HEK293 (cell line): ENCODE data around the gene IL2RA.
A peak's percentile ranks its signal among the peaks of the same experiment; 100 is the strongest.
"Not testable (repeated sequence)": the region's sequence is repeated elsewhere in the genome, so short reads cannot be mapped to it uniquely, and the experiment has no call there.

Experiments
- CTCF ChIA-PET: fragments of 350-600 bp; formaldehyde crosslinking; extraction: SDS; loops from one replicate; lab custom pipeline; 2021; ENCODE audit warnings: antibody characterized with exemption; lab: Yijun Ruan, JAX
- POLR2A ChIA-PET: fragments of 300-600 bp; formaldehyde crosslinking; extraction: SDS; loops from one replicate; lab custom pipeline; 2020; ENCODE audit warnings: antibody characterized with exemption, inconsistent platforms; lab: Yijun Ruan, JAX
- H3K27ac ChIP-seq: fragments of 200-500 bp; sonication (Bioruptor generic); 2 replicates; pipeline ENCODE4 v1.5.1; 2014; ENCODE audit warnings: low read depth, low read length, control low read depth, inconsistent platforms; ENCODE audit errors: extremely low read depth
- H3K36me3 ChIP-seq, 2 experiments: fragments of 200-500 bp in 1 of 2; sonication (Bioruptor generic) in 1 of 2; 1 replicate in 1 of 2; 2 replicates in 1 of 2; pipeline ENCODE4 v1.5.1; 2014 to 2017; ENCODE audit warnings: inconsistent platforms in 2 of 2, low read length in 2 of 2; ENCODE audit not compliant: control insufficient read depth in 2 of 2, insufficient read depth in 1 of 2
- H3K4me1 ChIP-seq: fragments of 200-500 bp; sonication (Bioruptor generic); 2 replicates; pipeline ENCODE4 v1.5.1; 2014; ENCODE audit warnings: mild to moderate bottlenecking, low read length, inconsistent platforms; ENCODE audit not compliant: control insufficient read depth, insufficient read depth
- H3K4me3 ChIP-seq: 2 replicates; pipeline ENCODE4 v1.5.1; 2011; ENCODE audit warnings: low read depth, mild to moderate bottlenecking, control low read depth, low read length, moderate library complexity
- H3K9me3 ChIP-seq: fragments of 200-500 bp; sonication (Bioruptor generic); 2 replicates; pipeline ENCODE4 v1.5.1; 2014; ENCODE audit warnings: low read depth, low read length, inconsistent platforms; ENCODE audit not compliant: control insufficient read depth, insufficient read depth
- TRIM28 ChIP-seq: IDR thresholded peaks from 2 replicates; pipeline ENCODE4 v1.6.1; 2011; ENCODE audit warnings: low read length, control low read depth, borderline replicate concordance
- ZFP3 ChIP-seq: fragments of 450-650 bp; formaldehyde crosslinking; IDR thresholded peaks from 2 replicates; pipeline ENCODE4 v1.5.1; 2016; ENCODE audit warnings: low read depth, missing biosample characterization, missing genetic modification characterization
- ZNF121 ChIP-seq: fragments of 450-650 bp; formaldehyde crosslinking; IDR thresholded peaks from 2 replicates; pipeline ENCODE4 v1.5.1; 2016; ENCODE audit warnings: missing biosample characterization, missing genetic modification characterization
- ZNF146 ChIP-seq: fragments of 450-650 bp; formaldehyde crosslinking; IDR thresholded peaks from 2 replicates; pipeline ENCODE4 v1.5.1; 2016; ENCODE audit warnings: missing biosample characterization, missing genetic modification characterization
- ZNF433 ChIP-seq: fragments of 450-650 bp; formaldehyde crosslinking; IDR thresholded peaks from 2 replicates; pipeline ENCODE4 v1.5.1; 2016; ENCODE audit warnings: missing biosample characterization, missing genetic modification characterization, low read depth
- ZNF530 ChIP-seq: fragments of 450-650 bp; formaldehyde crosslinking; IDR thresholded peaks from 2 replicates; pipeline ENCODE4 v1.5.1; 2016; ENCODE audit warnings: low read depth, missing biosample characterization, missing genetic modification characterization
- ZNF561 ChIP-seq: fragments of 450-650 bp; IDR thresholded peaks from 2 replicates; pipeline ENCODE4 v1.5.1; 2018; ENCODE audit warnings: missing biosample characterization, missing genetic modification characterization, borderline replicate concordance
- ZNF654 ChIP-seq: fragments of 450-650 bp; formaldehyde crosslinking; IDR thresholded peaks from 2 replicates; pipeline ENCODE4 v1.5.1; 2016; ENCODE audit warnings: low read depth, missing biosample characterization, missing genetic modification characterization
- ZSCAN16 ChIP-seq: fragments of 450-650 bp; formaldehyde crosslinking; IDR thresholded peaks from 2 replicates; pipeline ENCODE4 v1.5.1; 2016; ENCODE audit warnings: missing biosample characterization, missing genetic modification characterization
- TF ChIP-seq, protein P1 (sequence below): fragments of 450-650 bp; formaldehyde crosslinking; IDR thresholded peaks from 2 replicates; pipeline ENCODE4 v1.5.0; 2017; ENCODE audit warnings: missing biosample characterization, missing genetic modification characterization, borderline replicate concordance
- TF ChIP-seq, protein P2 (sequence below): fragments of 450-650 bp; formaldehyde crosslinking; IDR thresholded peaks from 2 replicates; pipeline ENCODE4 v1.5.1; 2016; ENCODE audit warnings: missing biosample characterization, missing genetic modification characterization
- TF ChIP-seq, protein P3 (sequence below): fragments of 450-650 bp; formaldehyde crosslinking; conservative IDR thresholded peaks from 2 replicates; pipeline ENCODE4 v1.5.1; 2016; ENCODE audit warnings: low read depth, missing biosample characterization, missing genetic modification characterization
- TF ChIP-seq, protein P4 (sequence below): fragments of 450-650 bp; formaldehyde crosslinking; IDR thresholded peaks from 2 replicates; pipeline ENCODE4 v1.5.1; 2016; ENCODE audit warnings: missing biosample characterization, missing genetic modification characterization

Gene IL2RA

DNA sequence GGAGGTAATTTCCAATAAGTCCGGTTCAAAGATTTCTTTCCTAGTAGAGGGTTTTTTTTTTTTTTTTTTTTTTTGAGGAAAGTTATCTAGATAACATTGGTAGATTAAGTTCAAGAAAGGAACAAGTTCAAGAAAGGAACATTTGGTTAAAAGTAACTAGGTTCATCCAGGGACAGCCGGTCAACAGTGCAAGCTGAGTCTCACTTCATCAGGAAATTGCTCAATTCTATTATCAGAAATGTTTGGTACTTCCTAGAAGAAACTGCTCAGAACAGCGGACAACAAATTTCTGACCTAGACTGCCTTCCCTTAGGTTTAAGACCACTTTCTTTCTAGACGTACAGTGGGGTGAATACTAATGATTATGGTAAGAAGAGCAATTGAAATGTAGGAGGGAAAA, 3.7 kb upstream of the IL2RA start:
- ChIA-PET CTCF (interaction anchor here (0.6 to 1.0 kb wide), 2 partner anchors 15 to 172 kb away, joined by 3 read pairs; no protein-coding TSS in a partner anchor), POLR2A (no interaction called here)
- Histone ChIP-seq H3K36me3 (no peaks in the 10 kb centered on the region), H3K4me1 (no peaks in the 10 kb centered on the region), H3K9me3 (no peaks in the 10 kb centered on the region), H3K27ac (no peak overlapping the region), H3K4me3 (no peak overlapping the region)
- TF ChIP-seq ZSCAN16 (no peak), ZNF121 (tag by site-specific recombination) (no peak), ZNF530 (tag by site-specific recombination) (no peak), ZNF561 (no peak)
- TF ChIP-seq, protein P1, sequence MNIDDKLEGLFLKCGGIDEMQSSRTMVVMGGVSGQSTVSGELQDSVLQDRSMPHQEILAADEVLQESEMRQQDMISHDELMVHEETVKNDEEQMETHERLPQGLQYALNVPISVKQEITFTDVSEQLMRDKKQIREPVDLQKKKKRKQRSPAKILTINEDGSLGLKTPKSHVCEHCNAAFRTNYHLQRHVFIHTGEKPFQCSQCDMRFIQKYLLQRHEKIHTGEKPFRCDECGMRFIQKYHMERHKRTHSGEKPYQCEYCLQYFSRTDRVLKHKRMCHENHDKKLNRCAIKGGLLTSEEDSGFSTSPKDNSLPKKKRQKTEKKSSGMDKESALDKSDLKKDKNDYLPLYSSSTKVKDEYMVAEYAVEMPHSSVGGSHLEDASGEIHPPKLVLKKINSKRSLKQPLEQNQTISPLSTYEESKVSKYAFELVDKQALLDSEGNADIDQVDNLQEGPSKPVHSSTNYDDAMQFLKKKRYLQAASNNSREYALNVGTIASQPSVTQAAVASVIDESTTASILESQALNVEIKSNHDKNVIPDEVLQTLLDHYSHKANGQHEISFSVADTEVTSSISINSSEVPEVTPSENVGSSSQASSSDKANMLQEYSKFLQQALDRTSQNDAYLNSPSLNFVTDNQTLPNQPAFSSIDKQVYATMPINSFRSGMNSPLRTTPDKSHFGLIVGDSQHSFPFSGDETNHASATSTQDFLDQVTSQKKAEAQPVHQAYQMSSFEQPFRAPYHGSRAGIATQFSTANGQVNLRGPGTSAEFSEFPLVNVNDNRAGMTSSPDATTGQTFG (tag by site-specific recombination) = no peak

DNA sequence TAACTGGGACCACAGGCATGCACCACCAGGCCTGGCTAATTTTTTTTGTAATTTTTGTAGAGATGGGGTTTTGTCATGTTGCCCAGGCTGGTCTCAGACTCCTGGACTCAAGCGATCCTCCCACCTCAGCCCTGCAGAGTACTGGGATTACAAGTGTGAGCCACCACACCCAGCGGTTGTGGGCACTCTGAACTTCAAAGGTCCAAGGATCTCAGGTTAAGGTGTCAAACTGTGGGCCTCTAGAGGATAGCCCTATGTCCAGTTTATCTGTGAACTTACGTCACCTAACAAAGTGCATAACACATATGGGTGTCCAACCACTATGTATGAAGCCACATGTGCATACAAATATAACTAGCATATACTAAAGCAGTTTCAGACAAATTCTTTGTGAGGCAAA, 3.2 kb upstream of the IL2RA start:
- TF ChIP-seq TRIM28 (no peak), ZFP3 (tag by site-specific recombination) (no peak), ZNF654 (no peak), ZNF433 (tag by site-specific recombination) (no peak)
- TF ChIP-seq, protein P2, sequence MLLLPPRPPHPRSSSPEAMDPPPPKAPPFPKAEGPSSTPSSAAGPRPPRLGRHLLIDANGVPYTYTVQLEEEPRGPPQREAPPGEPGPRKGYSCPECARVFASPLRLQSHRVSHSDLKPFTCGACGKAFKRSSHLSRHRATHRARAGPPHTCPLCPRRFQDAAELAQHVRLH (tag by site-specific recombination) = no peak
- TF ChIP-seq, protein P3, sequence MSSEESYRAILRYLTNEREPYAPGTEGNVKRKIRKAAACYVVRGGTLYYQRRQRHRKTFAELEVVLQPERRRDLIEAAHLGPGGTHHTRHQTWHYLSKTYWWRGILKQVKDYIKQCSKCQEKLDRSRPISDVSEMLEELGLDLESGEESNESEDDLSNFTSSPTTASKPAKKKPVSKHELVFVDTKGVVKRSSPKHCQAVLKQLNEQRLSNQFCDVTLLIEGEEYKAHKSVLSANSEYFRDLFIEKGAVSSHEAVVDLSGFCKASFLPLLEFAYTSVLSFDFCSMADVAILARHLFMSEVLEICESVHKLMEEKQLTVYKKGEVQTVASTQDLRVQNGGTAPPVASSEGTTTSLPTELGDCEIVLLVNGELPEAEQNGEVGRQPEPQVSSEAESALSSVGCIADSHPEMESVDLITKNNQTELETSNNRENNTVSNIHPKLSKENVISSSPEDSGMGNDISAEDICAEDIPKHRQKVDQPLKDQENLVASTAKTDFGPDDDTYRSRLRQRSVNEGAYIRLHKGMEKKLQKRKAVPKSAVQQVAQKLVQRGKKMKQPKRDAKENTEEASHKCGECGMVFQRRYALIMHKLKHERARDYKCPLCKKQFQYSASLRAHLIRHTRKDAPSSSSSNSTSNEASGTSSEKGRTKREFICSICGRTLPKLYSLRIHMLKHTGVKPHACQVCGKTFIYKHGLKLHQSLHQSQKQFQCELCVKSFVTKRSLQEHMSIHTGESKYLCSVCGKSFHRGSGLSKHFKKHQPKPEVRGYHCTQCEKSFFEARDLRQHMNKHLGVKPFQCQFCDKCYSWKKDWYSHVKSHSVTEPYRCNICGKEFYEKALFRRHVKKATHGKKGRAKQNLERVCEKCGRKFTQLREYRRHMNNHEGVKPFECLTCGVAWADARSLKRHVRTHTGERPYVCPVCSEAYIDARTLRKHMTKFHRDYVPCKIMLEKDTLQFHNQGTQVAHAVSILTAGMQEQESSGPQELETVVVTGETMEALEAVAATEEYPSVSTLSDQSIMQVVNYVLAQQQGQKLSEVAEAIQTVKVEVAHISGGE (tag by site-specific recombination) = no peak
- TF ChIP-seq, protein P4, sequence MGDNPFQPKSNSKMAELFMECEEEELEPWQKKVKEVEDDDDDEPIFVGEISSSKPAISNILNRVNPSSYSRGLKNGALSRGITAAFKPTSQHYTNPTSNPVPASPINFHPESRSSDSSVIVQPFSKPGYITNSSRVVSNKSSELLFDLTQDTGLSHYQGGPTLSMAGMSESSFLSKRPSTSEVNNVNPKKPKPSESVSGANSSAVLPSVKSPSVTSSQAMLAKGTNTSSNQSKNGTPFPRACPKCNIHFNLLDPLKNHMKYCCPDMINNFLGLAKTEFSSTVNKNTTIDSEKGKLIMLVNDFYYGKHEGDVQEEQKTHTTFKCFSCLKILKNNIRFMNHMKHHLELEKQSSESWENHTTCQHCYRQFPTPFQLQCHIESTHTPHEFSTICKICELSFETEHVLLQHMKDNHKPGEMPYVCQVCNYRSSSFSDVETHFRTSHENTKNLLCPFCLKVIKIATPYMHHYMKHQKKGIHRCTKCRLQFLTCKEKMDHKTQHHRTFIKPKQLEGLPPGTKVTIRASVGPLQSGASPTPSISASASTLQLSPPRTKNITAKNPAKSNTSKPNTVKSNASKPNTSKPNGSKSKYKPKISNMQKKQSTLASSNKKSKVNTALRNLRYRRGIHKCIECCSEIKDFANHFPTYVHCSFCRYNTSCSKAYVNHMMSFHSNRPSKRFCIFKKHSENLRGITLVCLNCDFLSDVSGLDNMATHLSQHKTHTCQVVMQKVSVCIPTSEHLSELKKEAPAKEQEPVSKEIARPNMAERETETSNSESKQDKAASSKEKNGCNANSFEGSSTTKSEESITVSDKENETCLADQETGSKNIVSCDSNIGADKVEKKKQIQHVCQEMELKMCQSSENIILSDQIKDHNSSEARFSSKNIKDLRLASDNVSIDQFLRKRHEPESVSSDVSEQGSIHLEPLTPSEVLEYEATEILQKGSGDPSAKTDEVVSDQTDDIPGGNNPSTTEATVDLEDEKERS (tag by site-specific recombination) = no peak
- TF ChIP-seq, all 188 proteins: peak for 0
- no peaks in the 10 kb centered on the region for H3K9me3 ChIP-seq
- H3K4me1 ChIP-seq = no peaks in the 10 kb centered on the region
- ChIA-PET POLR2A (no interaction called here), CTCF (interaction anchor here (1.0 kb wide), 1 partner anchor 14 kb away, joined by 3 read pairs; no protein-coding TSS in a partner anchor)
- H3K36me3 ChIP-seq = no peaks in the 10 kb centered on the region
- no peak overlapping the region for H3K27ac ChIP-seq
- H3K4me3 ChIP-seq = no peak overlapping the region

DNA sequence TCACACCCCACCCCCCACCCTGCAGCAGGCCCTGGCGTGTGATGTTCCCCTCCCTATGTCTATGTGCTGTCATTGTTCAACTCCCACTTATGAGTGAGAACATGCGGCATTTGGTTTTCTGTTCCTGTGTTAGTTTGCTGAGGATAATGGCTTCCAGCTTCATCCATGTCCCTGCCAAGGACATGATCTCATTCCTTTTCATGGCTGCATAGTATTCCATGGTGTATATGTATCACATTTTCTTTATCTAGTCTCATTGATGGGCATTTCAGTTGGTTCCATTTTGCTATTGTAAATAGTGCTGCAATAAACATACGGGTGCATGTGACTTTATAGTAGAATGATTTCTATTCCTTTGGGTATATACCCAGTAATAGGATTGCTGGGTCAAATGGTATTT, 2.6 kb upstream of the IL2RA start:
- not testable (repeated sequence) for H3K27ac ChIP-seq, H3K4me3 ChIP-seq
- peak; percentile 99 for TF ChIP-seq ZNF146 (tag by site-specific recombination)
- TF ChIP-seq, all 188 proteins: peak for 1; not testable (repeated sequence) for 187
- H3K36me3 ChIP-seq, POLR2A ChIA-PET, CTCF ChIA-PET, H3K4me1 ChIP-seq, H3K9me3 ChIP-seq: not testable (repeated sequence)
